ENCODE measurements around the gene ITGB8. TPM values are rescaled to one million over a fixed set of nuclear protein-coding genes. Genes with fewer than 3 reads are reported as not detected.

The ITGB8 gene
- polyA plus RNA-seq, 3 donors: 33.1 to 67.9 (median 39.6) TPM

GRCh38 chr7:20439416-20440185 is 108.9 kb downstream of the ITGB8 start:
- DNase-seq (ENCODE audit: extremely low read depth in 1 of 11, low read depth in 9 of 11, low spot score in 4 of 11): no peak

GRCh38 chr7:20440472-20441105 is 109.9 kb downstream of the ITGB8 start:
- no peak for DNase-seq (ENCODE audit: extremely low read depth in 1 of 11, low read depth in 9 of 11, low spot score in 4 of 11)

- DNase-seq (ENCODE audit: extremely low read depth in 1 of 11, low read depth in 9 of 11, low spot score in 4 of 11): no peak
These were observed 110.6 kb downstream of the ITGB8 start for GRCh38 chr7:20441346-20441745.

GRCh38 chr7:20441991-20442441 is 111.3 kb downstream of the ITGB8 start:
- no peak for DNase-seq (ENCODE audit: extremely low read depth in 1 of 11, low read depth in 9 of 11, low spot score in 4 of 11)

GRCh38 chr7:20442951-20443350 is 112.3 kb downstream of the ITGB8 start:
- DNase-seq (ENCODE audit: extremely low read depth in 1 of 11, low read depth in 9 of 11, low spot score in 4 of 11): no peak

GRCh38 chr7:20444030-20444800 is 113.5 kb downstream of the ITGB8 start:
- peak in 1 of 11 donors; percentile 12 for DNase-seq (ENCODE audit: extremely low read depth in 1 of 11, low read depth in 9 of 11, low spot score in 4 of 11)

- DNase-seq (ENCODE audit: extremely low read depth in 1 of 11, low read depth in 9 of 11, low spot score in 4 of 11): no peak
These were observed 116.4 kb downstream of the ITGB8 start for GRCh38 chr7:20447021-20447650.

GRCh38 chr7:20449176-20449575 is 118.5 kb downstream of the ITGB8 start:
- no peak for DNase-seq (ENCODE audit: extremely low read depth in 1 of 11, low read depth in 9 of 11, low spot score in 4 of 11)

GRCh38 chr7:20450536-20450935 is 119.8 kb downstream of the ITGB8 start:
- DNase-seq (ENCODE audit: extremely low read depth in 1 of 11, low read depth in 9 of 11, low spot score in 4 of 11): no peak

- DNase-seq (ENCODE audit: extremely low read depth in 1 of 11, low read depth in 9 of 11, low spot score in 4 of 11): no peak
These were observed 123.5 kb downstream of the ITGB8 start for GRCh38 chr7:20454202-20454601.

GRCh38 chr7:20456701-20457100 is 126.0 kb downstream of the ITGB8 start:
- DNase-seq (ENCODE audit: extremely low read depth in 1 of 11, low read depth in 9 of 11, low spot score in 4 of 11): no peak

- no peak for DNase-seq (ENCODE audit: extremely low read depth in 1 of 11, low read depth in 9 of 11, low spot score in 4 of 11)
These were observed 127.8 kb downstream of the ITGB8 start for GRCh38 chr7:20458521-20458920.

GRCh38 chr7:20459419-20459818 is 128.7 kb downstream of the ITGB8 start:
- no peak for DNase-seq (ENCODE audit: extremely low read depth in 1 of 11, low read depth in 9 of 11, low spot score in 4 of 11)

- no peak for DNase-seq (ENCODE audit: extremely low read depth in 1 of 11, low read depth in 9 of 11, low spot score in 4 of 11)
These were observed 134.2 kb downstream of the ITGB8 start for GRCh38 chr7:20464891-20465290.

Other genes with a start within 250 kb of the ITGB8 start
- gene MACC1, start 113.5 kb upstream of the ITGB8 start, polyA plus RNA-seq (ENCODE audit: insufficient read length in 3 of 3): 10 to 100 TPM in 1 of 3 donors, 1 to 10 TPM in 2; 6.6 to 21.2 (median 9.0) TPM